ENCODE measurements around the gene KIFC1.

DNA sequence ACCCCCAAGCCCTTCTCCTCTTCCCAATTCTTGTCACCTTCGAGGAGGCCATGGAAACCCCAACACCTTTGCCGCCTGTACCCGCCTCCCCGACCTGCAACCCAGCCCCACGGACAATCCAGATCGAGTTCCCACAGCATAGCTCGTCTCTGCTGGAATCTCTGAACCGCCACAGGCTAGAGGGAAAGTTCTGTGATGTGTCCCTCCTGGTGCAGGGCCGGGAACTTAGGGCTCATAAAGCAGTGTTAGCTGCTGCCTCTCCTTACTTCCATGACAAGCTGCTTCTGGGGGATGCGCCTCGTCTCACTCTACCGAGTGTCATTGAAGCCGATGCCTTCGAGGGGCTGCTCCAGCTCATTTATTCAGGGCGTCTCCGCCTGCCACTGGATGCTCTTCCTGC, 63.4 kb downstream of the KIFC1 start:
- no peak for TF ChIP-seq EZH2 (IDR thresholded peaks at IDR 0.05)
- no peak for TF ChIP-seq POLR2AphosphoS5 (IDR thresholded peaks at IDR 0.05; ENCODE audit: borderline replicate concordance, low read depth, low read length)
- TF ChIP-seq FOXP2 (optimal IDR thresholded peaks at IDR 0.05; ENCODE audit: control extremely low read depth, extremely low read length, insufficient read depth) = no peak
